NCI-H345 treated with DMSO at 0.1 percent for 48 hours (cell line): ENCODE data around the gene ASF1A.

ENCODE experiments used
- DNase-seq: peaks from one replicate; lab custom pipeline; 2025; ENCODE audit not compliant: unreplicated experiment; lab: John Stamatoyannopoulos, UW

ASF1A gene

DNA sequence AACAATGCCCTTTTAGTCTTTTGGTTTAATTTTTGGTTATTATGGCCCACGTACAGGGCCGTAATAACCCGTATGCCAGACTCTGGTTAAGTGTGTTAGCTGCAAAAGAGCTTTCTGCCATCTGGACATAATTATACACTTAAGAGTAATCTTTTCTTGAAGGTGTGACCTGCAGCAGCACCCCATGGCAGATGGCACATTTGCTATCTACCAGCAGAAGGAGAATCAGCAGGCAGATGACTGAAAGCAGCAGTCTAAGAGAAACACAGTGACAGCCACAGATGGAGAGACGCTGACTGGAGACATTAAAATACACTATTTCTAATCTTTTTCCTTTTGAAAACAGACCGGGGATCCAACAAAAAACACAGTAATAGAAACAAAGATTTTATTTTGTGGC, 18.7 kb downstream of the ASF1A start:
- DNase-seq = no peak

DNA sequence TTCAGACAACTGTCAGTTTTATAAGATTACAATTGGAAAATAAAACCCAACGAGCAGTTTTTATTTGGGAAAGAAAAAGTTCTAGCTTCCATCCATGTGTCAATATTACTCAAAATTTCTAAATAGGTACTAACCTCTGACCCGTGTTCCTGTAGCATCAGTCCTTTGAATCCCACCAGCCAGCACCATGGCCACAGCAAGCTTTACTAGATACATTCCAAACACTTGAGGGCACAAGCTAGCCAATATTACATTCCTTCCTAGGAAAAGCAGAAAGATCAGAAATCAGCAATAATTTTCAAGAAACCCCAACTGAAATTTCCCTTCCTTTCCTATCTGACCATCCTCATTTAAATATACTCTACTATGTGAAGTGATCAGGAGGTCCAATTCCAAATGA, 19.2 kb downstream of the ASF1A start:
- no peak for DNase-seq

DNA sequence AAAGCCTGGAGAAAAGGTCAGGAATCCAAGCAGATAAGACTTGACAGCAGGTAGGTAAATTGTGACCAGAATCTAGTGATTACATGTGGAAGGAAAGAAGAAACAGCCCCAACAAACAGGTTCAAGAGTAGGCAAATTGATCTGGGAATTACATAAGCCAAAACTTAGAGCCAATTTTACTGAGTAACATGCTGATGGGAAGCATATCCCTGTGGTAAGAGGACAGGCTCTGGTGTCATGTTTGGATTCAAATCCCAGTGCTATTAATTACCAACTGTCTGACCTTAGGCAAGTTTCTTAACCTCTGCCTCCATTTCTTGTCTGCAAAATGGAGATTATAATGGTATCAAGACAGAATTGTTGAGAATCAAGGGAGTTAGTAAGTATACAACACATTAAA, 20.6 kb downstream of the ASF1A start:
- DNase-seq = no peak

DNA sequence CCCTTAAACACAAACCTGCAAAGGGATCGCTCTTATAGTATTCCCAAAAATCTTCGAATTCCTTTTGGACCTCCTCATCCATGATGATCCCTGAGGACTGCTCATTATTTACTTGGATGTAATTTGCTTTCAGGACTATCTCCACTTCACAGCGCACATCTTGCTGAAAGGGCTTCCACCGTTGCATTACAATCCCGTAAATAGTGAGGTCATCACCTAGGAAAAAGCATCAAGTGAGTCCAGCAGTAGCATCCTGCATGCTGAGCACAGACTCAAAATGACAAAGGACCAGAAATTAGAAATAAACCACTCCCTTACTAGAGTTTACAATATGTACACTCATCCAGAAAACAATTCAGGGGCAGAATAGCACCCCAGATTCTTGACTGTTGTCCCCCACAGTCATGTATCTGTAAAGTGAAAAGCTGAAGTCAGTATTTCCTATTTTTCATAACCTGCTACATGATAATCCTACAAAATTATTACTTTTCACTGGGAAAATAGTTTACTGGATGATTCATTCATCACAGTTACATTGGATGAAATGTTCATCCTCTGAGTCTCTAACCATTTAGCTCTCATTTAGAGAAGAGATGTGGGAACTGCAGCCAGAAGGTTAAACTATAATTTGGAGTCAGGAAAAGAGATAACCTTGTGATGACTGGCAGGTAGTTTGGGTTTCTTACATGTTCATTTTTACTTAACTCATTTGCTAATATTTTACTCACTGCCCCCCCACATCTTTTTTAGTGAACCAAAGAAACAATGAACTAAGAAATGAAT, 23.8 kb downstream of the ASF1A start:
- no peak for DNase-seq

DNA sequence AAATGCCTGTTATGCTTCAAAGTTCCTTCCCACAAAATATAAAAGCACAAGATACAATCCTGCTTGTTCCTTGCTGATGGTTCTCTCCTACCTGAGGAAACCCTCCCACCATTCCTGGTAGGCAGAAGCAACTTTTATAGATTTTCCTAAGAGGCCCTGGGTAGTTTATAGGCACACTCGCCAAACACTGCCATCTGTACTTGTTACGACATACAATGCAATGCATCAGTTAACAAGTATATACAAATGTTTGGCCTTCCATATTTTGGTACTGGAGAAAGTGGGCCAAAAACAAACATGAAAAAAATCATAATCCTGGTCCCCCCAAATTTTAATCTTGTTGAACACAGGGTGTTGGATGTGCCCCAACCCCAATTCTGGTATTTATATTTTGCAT, 24.4 kb downstream of the ASF1A start:
- DNase-seq = no peak

DNA sequence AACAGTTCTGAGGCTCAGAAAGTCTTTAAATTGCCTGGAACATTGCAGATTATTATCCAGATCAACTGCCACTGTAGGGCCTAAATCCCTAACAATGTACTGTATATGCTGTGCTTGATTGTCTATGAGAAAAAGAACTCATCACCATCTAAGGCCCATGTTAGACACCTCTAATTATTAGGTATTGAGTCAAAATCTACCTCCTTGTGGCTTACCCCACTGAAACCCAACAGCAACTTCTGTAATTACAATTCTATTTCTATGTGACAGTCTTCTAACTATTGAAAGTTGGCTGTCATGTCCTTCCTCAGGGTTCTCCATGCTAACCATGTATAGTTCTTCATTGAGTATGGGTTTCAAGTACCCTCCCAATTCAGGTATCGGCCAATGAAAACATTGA, 27.1 kb downstream of the ASF1A start:
- DNase-seq = no peak

DNA sequence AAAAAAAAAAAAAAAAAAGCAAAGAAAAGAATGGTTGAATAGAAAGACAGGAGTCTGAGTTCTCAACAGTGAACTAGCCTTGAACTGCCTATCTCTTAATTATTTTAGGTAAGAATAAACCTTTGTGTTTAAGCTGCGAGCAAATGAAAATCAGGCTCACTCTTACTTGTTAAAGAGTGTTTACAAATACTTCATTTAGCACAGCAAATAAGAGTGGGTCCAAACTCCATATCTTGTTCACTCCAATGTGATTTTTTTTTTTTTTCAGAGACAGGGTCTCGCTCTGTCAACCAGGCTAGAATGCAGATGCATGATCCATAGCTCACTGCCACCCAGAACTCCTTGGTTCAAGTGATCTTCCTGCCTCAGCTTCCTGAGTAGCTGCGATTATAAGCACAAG, 29.1 kb downstream of the ASF1A start:
- DNase-seq = no peak

DNA sequence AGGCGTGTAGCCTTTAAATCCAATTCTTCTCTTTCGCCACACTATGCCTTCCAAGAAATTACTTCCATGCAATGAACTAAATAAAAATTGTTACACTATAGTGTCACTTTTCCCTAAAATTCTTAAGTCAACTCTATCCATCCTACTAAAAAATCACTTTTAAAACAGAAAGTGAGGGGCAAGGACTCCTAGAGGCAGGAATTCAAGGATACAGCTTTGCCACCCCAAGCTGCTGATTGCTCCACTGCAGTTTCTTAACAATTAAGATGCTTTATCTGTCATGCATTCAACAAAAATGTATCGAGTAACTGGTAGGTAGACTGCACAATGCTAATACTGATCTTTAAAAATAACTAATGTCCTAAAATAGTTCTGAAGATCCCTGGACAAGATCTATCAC, 36.7 kb downstream of the ASF1A start:
- no peak for DNase-seq

DNA sequence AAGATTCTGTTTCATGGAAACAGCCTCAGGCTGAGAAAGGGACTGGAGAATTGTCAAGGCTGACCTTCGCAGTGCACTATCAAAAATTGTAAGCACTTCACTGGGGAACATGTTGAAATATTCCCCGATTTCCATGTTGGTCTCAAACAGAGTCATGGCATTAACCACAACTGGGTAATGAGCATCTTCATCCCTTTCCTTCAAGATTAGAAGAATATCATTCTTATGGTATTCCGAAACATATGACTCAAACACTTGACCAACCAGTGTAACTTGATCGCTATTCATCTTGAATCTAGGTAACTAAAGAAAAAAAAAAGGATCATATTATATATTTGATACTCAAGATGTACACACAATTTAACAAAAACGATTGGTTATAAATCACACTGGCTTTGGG, 37.5 kb downstream of the ASF1A start:
- DNase-seq = no peak

DNA sequence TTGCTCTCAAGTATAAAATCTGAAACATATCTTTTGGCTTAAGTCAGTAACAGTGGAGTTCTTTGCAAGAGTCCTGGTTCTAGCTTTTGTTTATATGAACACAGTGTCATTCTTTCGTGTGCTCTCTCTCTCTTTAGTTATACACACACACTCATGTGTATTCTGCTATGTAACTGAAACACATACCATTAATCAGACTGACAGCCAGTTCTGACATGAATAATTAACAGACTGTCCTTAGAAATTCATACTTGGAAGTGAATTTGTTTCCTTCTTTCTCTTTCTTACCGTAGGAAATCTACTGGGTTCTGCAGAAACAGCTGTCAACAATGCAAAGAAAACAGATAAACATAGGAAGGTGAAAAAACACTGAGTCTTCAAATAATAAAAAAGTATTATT, 38.5 kb downstream of the ASF1A start:
- DNase-seq = no peak

DNA sequence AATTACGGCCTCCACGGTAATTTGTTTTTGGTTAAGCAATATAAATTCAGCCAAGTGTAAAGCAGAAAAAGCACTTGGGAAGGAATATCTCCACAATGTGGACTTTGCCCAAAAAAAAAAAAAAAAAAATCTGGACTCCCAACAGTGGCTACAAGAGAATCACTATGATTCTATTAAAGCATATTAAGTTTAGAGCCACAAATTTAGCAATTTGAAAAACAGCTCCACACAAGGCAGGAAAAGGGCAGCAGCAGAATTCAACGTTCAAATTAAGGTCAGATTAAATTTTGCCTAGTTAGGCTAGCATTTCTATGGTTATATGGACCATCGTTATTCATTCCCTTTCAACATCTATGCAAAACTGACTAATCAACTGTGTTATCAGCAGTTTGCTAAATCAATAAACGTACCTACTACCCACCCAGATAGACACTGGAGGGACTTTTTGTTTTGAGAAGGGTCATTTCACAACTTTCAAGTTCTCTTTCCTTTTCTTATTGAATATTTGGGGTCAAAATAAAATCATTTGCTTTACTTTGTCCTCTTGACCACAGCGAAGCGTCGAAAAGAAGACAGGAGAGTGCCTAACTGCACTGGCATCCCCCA, 40.0 kb downstream of the ASF1A start:
- DNase-seq = no peak

DNA sequence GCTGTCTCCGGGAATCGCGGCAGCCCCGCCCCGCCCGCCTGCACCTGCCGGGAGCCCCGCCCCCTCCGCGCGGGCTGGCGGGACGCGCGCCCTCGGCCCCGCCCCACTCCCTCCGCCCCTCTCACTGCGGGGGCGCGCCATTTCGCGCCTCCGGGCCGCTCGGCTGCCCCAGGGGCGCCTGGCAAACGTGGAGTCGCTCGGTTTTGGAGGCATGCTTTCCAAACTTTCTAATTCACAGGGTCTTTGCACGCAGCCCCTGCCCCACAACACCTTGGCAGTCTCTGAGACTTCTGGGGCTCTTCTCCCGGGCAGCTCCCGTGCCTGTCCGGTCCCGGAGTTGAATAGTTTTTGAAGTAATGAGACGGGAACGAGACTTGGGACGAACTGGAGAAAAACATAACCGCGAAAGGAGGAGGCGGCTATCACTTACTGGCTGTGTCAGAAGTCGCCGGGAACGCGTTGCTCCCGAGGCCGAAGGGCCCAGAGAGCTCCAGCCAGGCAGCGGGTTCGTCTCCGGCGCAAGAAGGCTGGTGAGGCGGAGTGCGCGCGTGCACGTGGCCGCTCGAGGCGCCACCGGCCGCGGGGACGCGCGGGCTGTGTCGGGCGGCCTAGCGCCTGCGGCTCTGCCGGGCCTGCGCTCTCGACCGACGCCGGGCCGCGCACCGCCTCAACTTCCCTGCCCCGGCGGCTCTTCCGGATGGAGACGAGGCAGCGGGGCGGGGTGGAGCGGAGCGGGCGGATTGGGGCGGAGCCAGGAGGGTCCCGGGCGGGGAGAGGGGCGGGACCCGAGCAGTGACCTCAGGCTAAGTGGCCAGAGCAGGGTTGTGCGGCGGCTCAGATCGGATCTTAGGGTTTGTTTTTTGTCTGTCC, 40.7 kb downstream of the ASF1A start, which contains the start of gene MCM9:
MCM9 (minus strand) TSS at position 699 of the 870 bp plus-strand sequence. CDS start 3,436 bp downstream, outside the sequence.
- DNase-seq = peak; percentile 81

DNA sequence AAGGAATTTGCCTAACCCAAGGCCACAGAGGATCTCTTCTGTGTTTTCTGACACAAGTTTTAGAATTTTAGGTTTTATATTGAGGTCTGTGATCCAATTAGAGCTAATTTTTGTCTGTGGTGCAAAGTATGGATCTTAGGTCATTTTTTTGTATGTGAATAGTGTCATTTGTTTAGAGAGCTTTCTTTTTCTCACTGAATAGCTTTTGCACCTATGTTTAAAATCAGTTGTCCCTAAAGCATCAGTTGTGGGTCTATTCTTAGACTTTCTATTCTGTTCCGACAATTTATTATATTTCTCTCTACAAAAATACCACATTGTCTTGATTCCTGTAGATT, 41.3 kb downstream of the ASF1A start:
- no peak for DNase-seq

DNA sequence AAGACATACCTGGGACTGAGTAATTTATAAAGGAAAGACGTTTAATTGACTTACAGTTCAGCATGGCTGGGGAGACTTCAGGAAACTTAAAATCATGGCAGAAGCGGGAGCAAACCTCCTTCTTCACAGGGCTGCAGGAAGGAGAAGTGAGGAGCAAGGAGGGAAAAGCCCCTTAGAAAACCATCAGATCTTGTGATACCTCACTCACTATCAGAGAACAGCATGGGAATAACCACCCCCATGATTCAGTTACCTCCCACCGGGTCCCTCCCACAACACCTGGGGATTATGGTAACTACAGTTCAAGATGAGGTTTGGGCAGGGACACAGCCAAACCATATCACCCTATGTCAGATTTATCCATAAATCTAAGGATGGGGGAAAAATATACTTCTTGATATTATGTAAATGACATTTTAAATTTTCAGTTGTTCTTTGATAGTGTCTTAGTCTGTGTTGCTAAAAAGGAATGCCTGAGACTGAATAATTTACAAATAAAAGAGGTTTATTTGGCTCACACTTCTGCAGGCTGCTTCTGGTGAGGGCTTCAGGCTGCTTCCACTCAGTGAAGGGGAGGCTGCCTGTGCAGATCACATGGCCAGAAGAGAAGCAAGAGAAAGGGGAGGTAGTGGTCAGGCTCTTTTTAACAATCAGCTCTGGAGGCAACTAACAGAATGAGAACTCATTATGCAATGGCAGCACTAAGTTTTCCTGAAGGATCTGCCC, 42.2 kb downstream of the ASF1A start:
- no peak for DNase-seq

DNA sequence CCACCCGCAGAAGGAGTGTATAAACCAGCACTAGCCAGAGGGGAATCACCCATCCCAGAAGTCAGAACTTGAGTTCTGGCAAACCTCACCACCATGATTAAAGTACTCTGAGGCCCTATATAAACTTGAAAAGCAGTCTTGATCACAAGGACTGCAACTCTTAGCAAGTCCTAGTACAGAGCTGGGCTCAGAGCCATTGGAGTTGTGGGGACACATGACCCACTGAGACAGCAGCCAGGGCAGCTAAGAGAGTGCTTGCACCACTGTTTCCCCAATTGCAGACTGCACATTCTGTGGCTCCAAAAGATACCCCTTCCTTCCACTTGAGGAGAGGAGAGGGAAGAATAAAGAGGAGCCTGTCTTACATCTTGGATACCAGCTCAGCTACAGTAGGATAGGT, 45.7 kb downstream of the ASF1A start:
- no peak for DNase-seq

DNA sequence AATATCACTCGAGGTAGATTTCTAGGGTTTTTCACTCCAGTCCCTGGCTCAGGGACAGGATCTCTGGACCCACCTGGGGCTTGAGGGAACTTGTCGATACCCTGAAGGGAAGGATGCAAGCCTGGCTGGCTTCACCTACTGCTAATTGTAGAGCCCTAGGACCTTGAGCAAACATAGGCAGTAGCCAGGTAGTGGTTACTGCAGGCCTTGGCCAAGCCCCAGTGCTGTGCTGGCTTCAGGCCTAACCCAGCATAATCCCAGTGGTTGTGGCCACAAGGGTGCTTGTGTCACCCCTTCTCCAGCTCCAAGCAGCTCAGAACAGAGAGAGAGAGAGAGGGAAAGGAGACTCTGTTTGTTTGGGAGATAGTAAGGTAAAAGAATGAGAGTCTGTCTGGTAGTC, 46.8 kb downstream of the ASF1A start:
- no peak for DNase-seq

DNA sequence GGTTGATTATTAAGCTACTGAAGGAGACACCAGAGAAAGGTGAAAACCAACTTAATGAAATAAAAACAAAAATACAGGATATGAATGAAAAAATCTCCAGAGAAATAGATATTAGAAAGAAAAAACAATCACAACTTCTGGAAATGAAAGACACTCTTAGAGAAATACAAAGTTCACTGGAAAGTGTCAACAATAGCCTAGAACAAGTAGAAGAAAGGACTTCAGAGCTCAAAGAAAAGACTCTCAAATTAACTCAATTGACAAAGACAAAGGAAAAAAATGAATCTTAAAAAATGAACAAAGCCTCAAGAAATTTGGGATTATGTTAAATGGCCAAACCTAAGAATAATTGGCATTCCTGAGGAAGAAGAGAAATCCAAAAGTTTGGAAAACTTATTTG, 51.3 kb downstream of the ASF1A start:
- DNase-seq = no peak

DNA sequence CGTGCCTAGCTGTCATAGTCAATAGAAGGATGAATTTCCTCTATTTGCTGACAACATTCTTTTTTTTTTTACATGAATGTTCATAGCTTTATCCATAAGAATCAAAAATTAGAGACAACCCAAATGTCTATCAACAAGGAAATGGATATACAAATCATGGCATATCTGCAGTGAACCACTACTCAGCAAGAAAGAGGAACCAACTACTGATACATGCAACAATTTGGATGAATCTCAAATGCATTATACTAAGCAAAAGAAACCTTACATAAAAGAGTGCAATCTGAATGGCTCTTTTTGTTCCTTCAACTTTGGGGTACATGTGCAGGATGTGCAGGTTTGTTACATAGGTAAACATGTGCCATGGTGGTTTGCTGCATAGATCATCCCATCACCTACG, 58.7 kb downstream of the ASF1A start:
- DNase-seq = no peak

DNA sequence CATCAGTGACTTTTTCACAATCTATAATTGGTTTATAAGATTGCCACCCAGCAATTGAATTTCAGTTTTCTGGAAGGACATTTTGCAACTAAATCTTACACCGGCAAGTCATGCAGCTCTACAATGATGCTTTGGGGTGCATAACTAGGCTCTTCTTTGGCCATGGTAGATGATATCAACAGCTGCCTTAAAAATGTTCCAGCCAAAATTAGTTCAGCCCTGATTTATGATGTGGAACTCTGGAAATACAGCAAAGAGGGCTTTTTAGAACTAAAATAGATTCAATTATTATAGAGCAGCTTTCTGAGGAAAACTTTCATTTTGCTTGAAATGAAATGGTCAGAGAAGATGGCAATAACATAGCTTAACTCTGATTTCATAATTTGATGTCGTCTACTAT, 59.4 kb downstream of the ASF1A start:
- DNase-seq = no peak
